ENCODE results near the gene OXTR. TPM values are rescaled to one million over a fixed set of nuclear protein-coding genes. Genes with fewer than 3 reads are reported as not detected.

OXTR gene
- total RNA-seq: under 1 TPM; 0.26 to 0.79 (median 0.43) TPM
- 0.11 TPM for polyA plus RNA-seq
- long read RNA-seq, donor 1: 0 reads
- long read RNA-seq, donor 2, partial matches to known transcripts: 0 of 1 reads
- long read RNA-seq, donor 2, other reads (novel, unspliced or antisense): 1 of 1 reads
- long read RNA-seq, donor 3, partial matches to known transcripts: 0 of 2 reads
- long read RNA-seq, donor 3, other reads (novel, unspliced or antisense): 2 of 2 reads
- long read RNA-seq, donor 4: 0 reads

DNA sequence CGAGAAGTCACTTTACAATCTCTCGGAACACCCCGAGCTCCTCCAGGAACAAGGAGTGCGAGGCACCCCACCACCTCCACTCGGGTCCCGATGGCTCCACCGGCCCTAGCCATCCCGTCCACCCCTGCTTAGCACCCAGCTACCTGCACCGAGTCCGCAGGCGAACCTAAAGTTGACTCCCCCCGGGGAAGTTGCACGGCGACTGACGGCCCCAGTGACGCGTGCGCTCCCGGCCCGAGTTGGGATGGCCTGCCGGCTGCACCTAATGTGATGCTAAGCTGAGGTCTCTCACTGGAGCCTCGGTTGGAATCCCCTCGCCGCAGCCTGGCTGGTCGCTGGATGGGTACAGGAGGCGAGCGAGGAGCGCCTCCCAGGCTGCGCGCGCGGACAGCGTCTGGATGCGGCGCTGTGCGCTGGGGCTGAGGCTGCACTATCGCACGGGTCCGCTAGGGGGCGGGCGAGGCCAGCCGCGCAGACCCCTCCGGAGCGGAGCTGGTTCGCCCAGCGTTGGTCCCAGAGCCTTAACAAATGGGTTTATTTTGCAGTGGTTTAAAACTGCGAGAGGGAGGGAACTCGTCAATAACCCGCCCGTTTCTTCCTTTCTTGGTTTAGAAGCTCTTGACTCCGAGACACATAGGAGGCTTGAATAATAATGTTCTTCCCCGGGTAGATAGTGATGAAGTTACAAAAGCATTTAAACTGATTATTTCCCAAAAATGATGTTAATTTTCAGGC lies at the start of gene OXTR:
Gene OXTR, minus strand, starts transcription at position 526 of the 735 bp plus-strand sequence. CDS start 1,426 bp downstream, outside the sequence.
- ATAC-seq: peak; percentile 91 to 95
- 4% methylated on average over 53 of the region's 53 CpGs for WGBS
- peak within 1 kb of the TSS; percentile 6 for H3K4me3 ChIP-seq (ENCODE audit: low read length)
- H3K27me3 ChIP-seq (ENCODE audit: control insufficient read depth, insufficient read depth): no peaks in the 10 kb centered on the region
- H3K4me1 ChIP-seq (ENCODE audit: control insufficient read depth, insufficient read depth, low read length): no peaks in the 10 kb centered on the region
- H3K27ac ChIP-seq (ENCODE audit: low read length): no peak within 1 kb of the TSS
- peak; percentile 51 to 84 (median 75) for DNase-seq
- intact Hi-C loops (cut with DNase I): no loop called here
- no peaks in the 10 kb centered on the region for H3K9me3 ChIP-seq (ENCODE audit: control insufficient read depth, low read length)

GRCh38 chr3:8817486-8817885 lies 48.1 kb upstream of the OXTR start:
- no peaks in the 10 kb centered on the region for H3K4me1 ChIP-seq (ENCODE audit: control insufficient read depth, insufficient read depth, low read length)
- 96% methylated on average over 2 of the region's 2 CpGs for WGBS
- intact Hi-C loops (cut with DNase I): no loop called here
- no peaks in the 10 kb centered on the region for H3K9me3 ChIP-seq (ENCODE audit: control insufficient read depth, low read length)
- ATAC-seq: no peak
- H3K4me3 ChIP-seq (ENCODE audit: low read length): no peak overlapping the region
- H3K27ac ChIP-seq (ENCODE audit: low read length): no peak overlapping the region
- no peaks in the 10 kb centered on the region for H3K27me3 ChIP-seq (ENCODE audit: control insufficient read depth, insufficient read depth)
- no peak for DNase-seq

DNA sequence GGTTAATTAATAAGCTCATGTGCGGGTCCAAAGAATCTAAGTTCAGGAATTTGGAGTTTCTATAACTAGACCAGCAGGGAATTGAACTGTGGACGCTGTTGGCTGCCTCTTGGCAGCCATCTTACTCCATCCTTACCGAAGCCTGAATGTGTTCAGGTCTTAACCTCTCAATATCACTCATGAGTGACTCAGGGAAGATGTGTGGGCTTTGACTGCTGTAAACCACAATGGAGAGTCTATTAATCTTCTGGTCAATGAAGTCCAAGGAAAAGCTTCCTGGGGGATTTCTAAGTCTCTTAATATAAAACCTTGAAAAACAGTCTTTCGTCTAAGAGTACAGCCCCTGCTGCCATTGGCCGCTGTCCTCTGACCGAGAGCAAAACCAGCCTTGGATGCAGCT lies 46.7 kb upstream of the OXTR start:
- H3K9me3 ChIP-seq (ENCODE audit: control insufficient read depth, low read length): no peaks in the 10 kb centered on the region
- WGBS: 94% methylated on average over 6 of the region's 6 CpGs
- no peaks in the 10 kb centered on the region for H3K4me1 ChIP-seq (ENCODE audit: control insufficient read depth, insufficient read depth, low read length)
- no peaks in the 10 kb centered on the region for H3K27me3 ChIP-seq (ENCODE audit: control insufficient read depth, insufficient read depth)
- no peak overlapping the region for H3K4me3 ChIP-seq (ENCODE audit: low read length)
- DNase-seq: no peak
- no peak for ATAC-seq
- H3K27ac ChIP-seq (ENCODE audit: low read length): no peak overlapping the region
- intact Hi-C loops (cut with DNase I): no loop called here

GRCh38 chr3:8813411-8813810 lies 44.0 kb upstream of the OXTR start:
- no peaks in the 10 kb centered on the region for H3K4me1 ChIP-seq (ENCODE audit: control insufficient read depth, insufficient read depth, low read length)
- ATAC-seq (no peak), DNase-seq (no peak)
- H3K4me3 ChIP-seq (ENCODE audit: low read length): no peak overlapping the region
- intact Hi-C loops (cut with DNase I): no loop called here
- H3K27ac ChIP-seq (ENCODE audit: low read length): no peak overlapping the region
- H3K9me3 ChIP-seq (ENCODE audit: control insufficient read depth, low read length): no peaks in the 10 kb centered on the region
- 87% methylated on average over 1 of the region's 1 CpG for WGBS
- no peaks in the 10 kb centered on the region for H3K27me3 ChIP-seq (ENCODE audit: control insufficient read depth, insufficient read depth)

GRCh38 chr3:8810561-8810960 lies 41.1 kb upstream of the OXTR start:
- no peaks in the 10 kb centered on the region for H3K4me1 ChIP-seq (ENCODE audit: control insufficient read depth, insufficient read depth, low read length)
- H3K9me3 ChIP-seq (ENCODE audit: control insufficient read depth, low read length): no peaks in the 10 kb centered on the region
- no peak for DNase-seq
- H3K27ac ChIP-seq (ENCODE audit: low read length): no peak overlapping the region
- ATAC-seq: no peak
- no peaks in the 10 kb centered on the region for H3K27me3 ChIP-seq (ENCODE audit: control insufficient read depth, insufficient read depth)
- 87% methylated on average over 2 of the region's 2 CpGs for WGBS
- no peak overlapping the region for H3K4me3 ChIP-seq (ENCODE audit: low read length)
- intact Hi-C loops (cut with DNase I): no loop called here

DNA sequence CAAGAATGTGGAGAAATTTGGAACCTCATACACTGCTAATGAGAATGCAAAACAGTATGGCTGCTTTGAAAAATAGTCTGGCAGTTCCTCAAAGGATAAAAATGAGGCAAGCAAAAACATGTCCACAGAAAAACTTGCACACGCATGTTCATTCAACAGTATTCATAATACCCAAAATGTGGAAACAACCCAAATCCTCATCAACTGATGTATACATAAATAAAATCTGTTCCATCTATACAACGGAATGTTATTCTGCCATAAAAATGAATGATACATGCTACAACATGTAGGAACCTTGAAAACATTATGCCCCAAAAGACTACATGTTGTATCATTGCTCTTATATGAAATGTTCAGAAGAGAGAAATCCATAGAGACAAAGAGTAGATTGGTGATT lies 36.4 kb upstream of the OXTR start:
- 93% methylated on average over 2 of the region's 2 CpGs for WGBS
- intact Hi-C loops (cut with DNase I): no loop called here
- no peak for ATAC-seq
- no peaks in the 10 kb centered on the region for H3K9me3 ChIP-seq (ENCODE audit: control insufficient read depth, low read length)
- H3K4me1 ChIP-seq (ENCODE audit: control insufficient read depth, insufficient read depth, low read length): no peaks in the 10 kb centered on the region
- no peak overlapping the region for H3K4me3 ChIP-seq (ENCODE audit: low read length)
- DNase-seq: no peak
- no peaks in the 10 kb centered on the region for H3K27me3 ChIP-seq (ENCODE audit: control insufficient read depth, insufficient read depth)
- H3K27ac ChIP-seq (ENCODE audit: low read length): no peak overlapping the region

DNA sequence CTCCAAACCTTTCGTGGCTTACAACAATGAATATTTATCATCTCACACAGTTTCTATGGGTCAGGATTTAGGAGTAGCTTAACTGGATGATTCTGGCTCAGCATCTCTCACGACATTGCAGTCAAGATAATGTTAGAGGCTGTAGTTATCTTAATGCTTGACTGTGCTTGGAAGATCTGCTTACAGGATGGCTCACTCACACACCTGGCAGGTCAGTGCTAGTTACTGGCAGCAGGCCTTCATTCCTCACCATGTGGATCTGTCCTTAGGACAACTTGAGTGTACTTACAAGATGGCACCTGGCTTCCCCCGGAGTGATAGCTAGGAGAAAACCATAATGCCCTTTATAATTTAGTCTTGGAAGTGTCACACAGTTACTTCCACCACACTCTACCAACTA lies 32.8 kb upstream of the OXTR start:
- H3K4me3 ChIP-seq (ENCODE audit: low read length): no peak overlapping the region
- intact Hi-C loops (cut with DNase I): no loop called here
- no peak for DNase-seq
- H3K27ac ChIP-seq (ENCODE audit: low read length): no peak overlapping the region
- 82% methylated on average over 3 of the region's 3 CpGs for WGBS
- H3K9me3 ChIP-seq (ENCODE audit: control insufficient read depth, low read length): no peaks in the 10 kb centered on the region
- no peak for ATAC-seq
- H3K27me3 ChIP-seq (ENCODE audit: control insufficient read depth, insufficient read depth): no peaks in the 10 kb centered on the region
- H3K4me1 ChIP-seq (ENCODE audit: control insufficient read depth, insufficient read depth, low read length): no peaks in the 10 kb centered on the region

- H3K9me3 ChIP-seq (ENCODE audit: control insufficient read depth, low read length): no peaks in the 10 kb centered on the region
- WGBS: 42% methylated on average over 3 of the region's 3 CpGs
- no peaks in the 10 kb centered on the region for H3K4me1 ChIP-seq (ENCODE audit: control insufficient read depth, insufficient read depth, low read length)
- DNase-seq (no peak), ATAC-seq (no peak)
- no peak overlapping the region for H3K27ac ChIP-seq (ENCODE audit: low read length)
- intact Hi-C loops (cut with DNase I): no loop called here
- H3K4me3 ChIP-seq (ENCODE audit: low read length): no peak overlapping the region
- no peaks in the 10 kb centered on the region for H3K27me3 ChIP-seq (ENCODE audit: control insufficient read depth, insufficient read depth)
These were observed 30.6 kb upstream of the OXTR start for GRCh38 chr3:8800016-8800415.

GRCh38 chr3:8794247-8794646 lies 24.8 kb upstream of the OXTR start:
- no peak for DNase-seq
- no peaks in the 10 kb centered on the region for H3K4me1 ChIP-seq (ENCODE audit: control insufficient read depth, insufficient read depth, low read length)
- WGBS: 72% methylated on average over 3 of the region's 3 CpGs

DNA sequence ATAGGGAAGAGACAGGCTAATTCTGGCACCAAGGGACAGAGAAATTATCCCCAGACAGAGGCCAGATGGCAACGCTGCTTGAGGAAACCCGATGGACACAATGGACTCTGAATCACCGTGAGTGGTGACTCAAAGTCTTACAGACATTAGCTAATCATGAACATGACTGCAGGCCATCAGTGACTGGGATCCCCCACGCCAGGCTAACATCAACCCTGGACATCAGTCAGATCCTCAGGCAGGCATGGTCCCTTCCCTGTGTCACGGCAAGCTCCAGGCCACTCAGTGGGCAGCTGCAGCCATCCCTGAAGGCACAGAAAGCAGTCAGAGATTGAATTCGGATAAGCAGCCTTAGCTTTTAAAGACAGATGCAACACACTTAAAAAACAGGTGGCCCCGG lies 23.8 kb upstream of the OXTR start:
- 88% methylated on average over 7 of the region's 7 CpGs for WGBS
- no peaks in the 10 kb centered on the region for H3K4me1 ChIP-seq (ENCODE audit: control insufficient read depth, insufficient read depth, low read length)

More at GRCh38 chr3:8794247-8794646, 24.8 kb upstream of the OXTR start:
- no peak overlapping the region for H3K4me3 ChIP-seq (ENCODE audit: low read length)
- H3K27ac ChIP-seq (ENCODE audit: low read length): no peak overlapping the region
- no peaks in the 10 kb centered on the region for H3K9me3 ChIP-seq (ENCODE audit: control insufficient read depth, low read length)
- intact Hi-C loops (cut with DNase I): no loop called here
- ATAC-seq: no peak
- H3K27me3 ChIP-seq (ENCODE audit: control insufficient read depth, insufficient read depth): no peaks in the 10 kb centered on the region

GRCh38 chr3:8790529-8790928 lies 21.1 kb upstream of the OXTR start:
- ATAC-seq (no peak), DNase-seq (no peak)
- Histone ChIP-seq H3K27ac (ENCODE audit: low read length) (no peak overlapping the region), H3K27me3 (ENCODE audit: control insufficient read depth, insufficient read depth) (no peaks in the 10 kb centered on the region), H3K4me1 (ENCODE audit: control insufficient read depth, insufficient read depth, low read length) (no peaks in the 10 kb centered on the region), H3K4me3 (ENCODE audit: low read length) (no peak overlapping the region), H3K9me3 (ENCODE audit: control insufficient read depth, low read length) (no peaks in the 10 kb centered on the region)
- WGBS: 89% methylated on average over 2 of the region's 2 CpGs
- intact Hi-C loops (cut with DNase I): no loop called here

More for the DNA sequence above, 23.8 kb upstream of the OXTR start:
- Histone ChIP-seq H3K4me3 (ENCODE audit: low read length) (no peak overlapping the region), H3K9me3 (ENCODE audit: control insufficient read depth, low read length) (no peaks in the 10 kb centered on the region), H3K27me3 (ENCODE audit: control insufficient read depth, insufficient read depth) (no peaks in the 10 kb centered on the region), H3K27ac (ENCODE audit: low read length) (no peak overlapping the region)
- intact Hi-C loops (cut with DNase I): no loop called here
- no peak for ATAC-seq
- no peak for DNase-seq

Measured in right cardiac atrium (tissue), 5 donors.